HG03196 (cell line): ENCODE measurements around the gene TEX9.
A peak's percentile ranks its signal among the peaks of the same experiment; 100 is the strongest.
"Not testable (repeated sequence)": the region's sequence is repeated elsewhere in the genome, so short reads cannot be mapped to it uniquely, and the experiment has no call there.

ENCODE experiments used
- ATAC-seq: cut with Tn5 transposase; IDR thresholded peaks from one replicate; pipeline ENCODE4 v1.9.1; 2021; ENCODE audit not compliant: unreplicated experiment

Gene TEX9

DNA sequence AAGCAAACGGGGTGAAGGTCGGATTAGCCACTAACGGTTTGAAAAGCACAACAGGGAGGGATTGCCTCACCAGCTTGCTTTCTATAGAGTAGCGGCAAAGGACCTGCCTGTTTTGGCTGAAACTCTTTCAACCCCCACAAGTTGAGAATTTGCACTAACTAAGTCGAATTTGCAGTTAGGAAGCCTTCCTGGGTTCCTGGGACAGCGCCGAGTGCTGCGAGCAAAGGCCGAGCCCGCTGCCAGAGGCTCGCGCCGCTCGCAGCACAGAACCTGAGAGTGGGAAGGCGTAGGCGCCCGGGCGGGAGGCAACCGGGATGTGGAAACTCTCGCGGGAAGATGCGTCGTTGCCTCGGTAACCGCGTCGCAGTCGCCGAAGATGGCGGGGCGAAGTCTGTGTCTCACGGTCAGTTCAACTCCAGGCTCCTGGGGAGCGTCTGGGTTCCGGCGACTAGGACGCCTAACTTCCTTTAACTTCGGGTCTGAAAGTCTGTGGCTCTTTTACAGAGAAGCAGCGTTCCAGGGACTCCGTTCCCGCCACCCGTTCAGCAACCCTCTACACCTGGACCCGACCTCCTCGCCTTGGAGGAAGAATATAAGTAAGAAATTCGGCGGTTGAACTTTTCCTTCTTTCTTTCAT, at the start of gene TEX9:
Gene TEX9, plus strand, starts transcription at position 352 of the 637 bp plus-strand sequence. Its CDS starts 25 bp downstream, at position 377.
- ATAC-seq, result peak; percentile 92

DNA sequence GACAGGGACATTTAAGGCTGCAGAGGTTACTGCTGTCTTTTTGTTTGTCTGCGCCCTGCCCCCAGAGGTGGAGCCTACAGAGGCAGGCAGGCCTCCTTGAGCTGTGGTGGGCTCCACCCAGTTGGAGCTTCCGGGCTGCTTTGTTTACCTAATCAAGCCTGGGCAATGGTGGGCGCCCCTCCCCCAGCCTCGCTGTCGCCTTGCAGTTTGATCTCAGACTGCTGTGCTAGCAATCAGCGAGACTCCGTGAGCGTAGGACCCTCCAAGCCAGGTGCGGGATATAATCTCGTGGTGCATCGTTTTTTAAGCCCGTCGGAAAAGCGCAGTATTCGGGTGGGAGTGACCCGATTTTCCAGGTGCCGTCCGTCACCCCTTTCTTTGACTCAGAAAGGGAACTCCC, 48.7 kb upstream of the TEX9 start:
- not testable (repeated sequence) for ATAC-seq

DNA sequence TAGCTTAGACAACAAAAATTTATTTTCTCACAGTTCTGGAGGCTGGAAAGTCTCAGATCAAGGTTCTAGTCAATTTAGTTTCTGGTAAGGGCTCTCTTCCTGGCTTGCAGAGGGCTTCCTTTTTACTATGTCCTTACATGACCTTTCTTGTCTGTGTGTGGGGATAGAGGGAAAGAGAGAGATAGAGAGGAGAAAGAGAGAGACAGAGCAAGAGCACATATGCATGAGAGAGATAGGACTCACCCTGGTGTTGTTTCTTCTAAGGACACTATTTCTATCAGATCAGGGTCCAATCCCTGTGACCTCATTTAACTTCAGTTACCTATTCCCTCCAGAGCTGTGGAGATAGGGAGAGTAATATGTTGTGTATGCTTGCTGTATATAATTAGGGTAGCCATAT, 44.9 kb upstream of the TEX9 start:
- ATAC-seq, result no peak

DNA sequence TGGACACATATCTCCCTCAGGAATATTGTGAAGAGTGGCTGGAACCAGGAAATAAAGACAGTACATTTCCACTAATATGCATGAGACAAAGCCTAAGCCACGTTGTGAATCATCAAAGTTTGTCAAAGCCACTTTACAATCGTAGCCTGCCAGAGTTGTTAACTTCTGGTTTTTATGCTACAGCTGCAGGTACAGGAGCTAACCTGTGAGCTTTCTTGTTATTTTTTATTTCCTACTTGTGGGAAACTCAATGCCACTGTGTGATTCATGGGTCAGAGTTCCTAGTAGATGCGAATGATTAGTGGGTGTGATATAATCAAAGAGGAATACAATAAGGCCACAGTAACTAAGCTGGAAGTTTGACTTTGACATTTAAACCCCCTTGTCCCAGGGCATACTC, 44.4 kb upstream of the TEX9 start:
- no peak for ATAC-seq

DNA sequence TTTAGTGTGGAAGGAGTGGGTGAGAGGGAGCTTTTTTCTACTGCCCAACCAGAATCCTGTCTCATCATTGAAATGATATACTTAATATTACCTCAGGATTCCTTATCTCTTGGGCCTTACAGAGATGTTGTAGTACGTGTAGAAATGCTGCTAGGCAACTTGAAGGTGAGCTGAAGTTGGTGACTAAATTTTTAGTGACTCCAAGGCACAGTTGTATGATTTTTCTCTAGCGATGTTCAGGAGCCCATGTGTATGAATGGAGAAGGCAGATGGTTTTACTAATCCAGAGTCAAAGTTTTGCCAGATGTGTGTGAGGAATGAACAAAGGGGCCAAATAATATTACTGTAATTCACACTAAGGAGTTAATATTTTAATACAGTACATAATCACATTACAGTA, 42.8 kb upstream of the TEX9 start:
- ATAC-seq, result no peak

DNA sequence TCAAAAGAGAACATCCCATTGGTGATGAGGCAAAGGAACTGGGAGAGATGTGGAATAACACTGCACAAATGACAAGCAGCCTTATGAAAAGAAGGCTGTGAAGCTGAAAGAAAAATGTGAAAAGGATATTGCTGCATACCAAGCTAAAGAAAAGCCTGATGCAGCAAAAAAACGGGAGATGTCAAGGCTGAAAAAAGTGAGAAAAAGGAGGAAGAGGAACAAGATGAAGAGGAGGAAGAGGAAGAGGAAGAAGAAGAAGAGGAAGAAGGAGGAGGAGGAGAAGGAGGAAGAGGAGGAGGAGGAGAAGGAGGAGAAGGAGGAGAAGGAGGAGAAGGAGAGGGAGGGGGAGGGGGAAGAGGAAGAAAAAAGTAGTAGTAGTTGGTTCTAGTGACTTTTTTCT, 41.8 kb upstream of the TEX9 start:
- no peak for ATAC-seq

DNA sequence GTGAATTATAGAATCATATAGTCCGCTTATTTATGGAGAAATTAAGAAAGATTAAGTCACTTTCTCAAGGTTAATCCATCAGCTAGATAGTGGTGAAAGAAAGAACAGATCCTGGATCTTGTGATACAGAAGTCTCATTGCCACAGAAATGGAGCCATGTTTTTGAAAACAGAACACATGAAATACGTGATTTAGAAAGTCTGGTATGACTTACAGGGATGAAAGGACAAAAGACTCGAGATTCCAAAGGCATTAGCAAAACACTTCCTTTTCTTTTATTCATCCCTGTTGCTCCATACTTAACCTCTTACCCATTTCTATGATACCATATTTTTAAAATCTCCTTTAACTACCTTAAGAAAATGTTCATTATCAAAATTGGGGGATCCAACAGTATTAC, 40.0 kb upstream of the TEX9 start:
- no peak for ATAC-seq

DNA sequence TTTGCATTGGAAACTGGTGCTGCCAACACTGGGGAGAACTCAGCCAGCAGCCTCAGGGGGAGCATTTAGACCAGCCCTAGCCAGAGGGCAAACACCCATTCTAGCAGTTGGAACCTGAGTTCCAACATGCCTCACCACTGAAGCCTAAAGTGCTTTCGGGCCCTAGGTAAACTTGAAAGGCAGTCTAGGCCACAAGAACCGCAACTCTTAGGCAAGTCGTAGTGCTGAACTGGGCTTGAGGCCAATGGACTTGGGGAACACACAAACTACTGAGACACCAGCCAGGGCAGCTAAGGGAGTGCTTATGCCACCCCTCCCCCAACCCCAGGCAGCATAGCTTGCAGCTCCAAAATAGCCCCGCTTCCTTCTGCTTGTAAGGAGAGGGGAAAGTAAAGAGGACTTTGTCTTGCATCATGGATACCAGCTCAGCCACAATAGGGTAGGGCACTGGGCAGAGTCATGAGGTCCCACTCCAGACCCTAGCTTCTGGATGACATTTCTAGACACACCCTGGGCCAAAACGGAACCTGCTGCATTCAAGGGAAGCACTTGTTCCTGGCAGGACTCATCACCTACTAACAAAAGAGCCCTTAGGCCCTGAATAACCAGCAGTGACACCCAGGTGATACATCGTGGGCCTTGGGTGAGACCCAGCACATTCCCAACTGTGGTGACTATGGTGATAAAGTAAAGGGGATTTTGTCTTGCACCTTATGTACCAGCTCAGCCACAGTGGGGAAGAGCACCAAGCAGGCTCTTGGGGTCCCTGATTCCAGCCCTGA, 37.3 kb upstream of the TEX9 start:
- ATAC-seq, result no peak

DNA sequence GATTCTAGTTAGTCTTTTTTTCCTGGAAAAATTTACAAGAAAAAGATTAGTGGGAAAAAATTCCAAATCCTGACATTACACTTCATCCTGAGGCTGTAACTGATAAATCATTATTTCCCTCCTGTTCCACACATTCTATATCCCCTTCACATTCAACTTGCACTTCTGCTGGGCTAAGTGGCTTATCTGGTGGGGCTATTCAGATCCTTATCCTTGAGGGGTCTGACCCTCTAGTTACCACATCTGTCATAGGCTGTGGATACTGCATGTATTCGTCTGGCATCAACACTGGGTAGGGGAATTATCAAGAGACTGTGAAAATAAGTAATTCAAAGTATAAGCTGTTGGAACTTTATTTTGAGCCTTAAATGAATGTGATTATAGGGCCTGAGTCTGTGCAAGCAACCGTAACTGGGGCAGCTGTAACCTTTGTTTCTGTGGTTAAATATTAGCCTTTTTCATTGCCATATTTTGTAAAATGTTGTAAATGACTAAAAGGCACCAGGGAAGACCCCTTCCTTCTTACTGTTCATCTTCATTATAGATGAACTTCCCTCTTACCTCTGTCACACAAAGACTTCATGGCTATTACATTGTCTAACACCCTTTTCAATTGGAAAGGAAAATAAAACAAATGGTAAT, 28.0 kb upstream of the TEX9 start:
- no peak for ATAC-seq

DNA sequence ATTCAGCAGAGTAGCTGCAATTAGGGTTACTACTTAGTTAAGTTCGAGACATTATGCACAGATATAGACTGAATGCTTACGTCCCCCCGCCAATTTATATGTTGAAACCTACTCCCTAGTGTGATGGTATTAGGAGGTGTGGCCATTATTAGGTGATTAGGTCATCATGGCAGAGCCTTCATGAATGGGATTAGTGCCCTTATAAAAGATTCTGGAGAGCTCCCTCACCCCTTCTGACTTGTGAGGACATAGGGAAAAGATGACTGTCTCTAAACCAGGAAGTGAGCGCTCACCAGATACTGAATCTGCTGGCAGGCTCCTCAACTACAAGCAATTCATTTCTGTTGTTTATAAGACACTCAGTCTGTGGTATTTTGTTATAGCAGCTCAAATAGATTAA, 25.6 kb upstream of the TEX9 start:
- no peak for ATAC-seq

DNA sequence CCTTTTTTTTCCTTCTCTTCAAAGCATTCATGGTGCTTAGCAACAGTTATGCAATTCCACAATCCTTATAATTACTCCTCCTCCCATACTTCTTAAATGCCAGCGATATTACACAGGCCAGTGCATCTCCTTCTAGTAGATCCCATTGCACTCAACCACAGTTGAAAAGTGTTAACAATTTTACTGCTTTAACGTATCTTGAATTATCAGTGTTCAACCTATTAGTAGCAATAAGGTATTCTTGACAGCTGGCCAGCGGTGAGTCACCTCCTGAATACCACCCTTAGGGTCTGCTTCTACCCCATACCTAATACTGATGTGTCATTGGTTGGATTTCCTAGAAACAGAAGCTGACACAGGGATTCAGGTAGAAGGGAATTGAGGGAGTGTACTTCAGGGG, 24.0 kb upstream of the TEX9 start:
- no peak for ATAC-seq

DNA sequence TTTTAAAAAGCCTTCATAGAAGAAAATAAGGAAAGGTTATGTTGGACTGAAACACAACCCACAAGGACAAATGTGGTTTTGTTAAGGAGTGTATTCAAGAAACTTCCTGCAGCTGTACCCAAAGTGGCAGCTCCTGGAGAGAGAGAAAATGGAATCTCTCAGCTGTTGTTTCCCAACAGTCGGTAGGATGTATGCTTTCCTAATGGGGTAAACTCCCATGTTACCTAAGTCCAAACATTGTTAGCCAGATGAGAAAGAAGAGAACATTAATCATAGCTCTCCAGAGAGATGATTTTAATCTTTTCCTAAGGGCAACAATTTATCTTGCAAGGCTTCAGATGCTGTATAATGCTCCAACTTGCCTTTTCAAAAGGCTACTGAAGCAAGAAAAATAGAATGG, 22.6 kb upstream of the TEX9 start:
- ATAC-seq, result no peak

DNA sequence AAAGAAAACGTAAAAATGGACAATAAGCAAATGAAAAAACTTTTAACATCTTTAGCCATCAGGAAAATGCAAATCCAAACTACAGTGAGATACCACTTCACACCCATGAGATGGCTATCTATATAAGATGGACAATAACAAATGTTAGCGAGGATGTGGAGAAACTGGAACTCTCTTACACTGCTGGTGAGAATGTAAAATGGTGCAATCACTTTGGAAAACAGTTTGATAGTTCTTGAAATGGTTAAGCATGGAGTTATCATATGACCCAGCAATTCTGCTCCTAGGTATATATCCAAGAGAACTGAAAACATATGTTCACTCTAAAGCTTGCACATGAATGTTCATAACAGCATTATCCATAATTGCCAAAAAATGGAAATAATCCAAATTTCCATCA, 21.3 kb upstream of the TEX9 start:
- no peak for ATAC-seq

DNA sequence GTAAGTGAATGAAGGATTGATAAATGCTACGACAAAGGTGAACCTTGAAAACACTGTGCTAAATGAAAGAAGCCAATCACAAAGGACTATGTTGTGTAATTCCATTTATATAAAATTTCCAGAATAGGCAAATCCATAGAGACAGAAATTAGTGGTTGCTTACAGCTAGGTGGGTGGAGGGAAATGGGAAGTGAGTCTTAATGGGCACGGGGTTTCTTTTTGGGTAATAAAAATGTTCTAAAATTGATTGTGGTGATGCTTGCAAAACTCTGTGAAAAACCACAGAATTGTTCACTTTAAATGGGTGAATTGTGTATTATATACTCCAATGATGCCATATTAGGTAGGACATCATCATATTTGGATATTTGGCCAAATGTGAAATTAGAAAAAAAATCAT, 20.9 kb upstream of the TEX9 start:
- ATAC-seq, result no peak

DNA sequence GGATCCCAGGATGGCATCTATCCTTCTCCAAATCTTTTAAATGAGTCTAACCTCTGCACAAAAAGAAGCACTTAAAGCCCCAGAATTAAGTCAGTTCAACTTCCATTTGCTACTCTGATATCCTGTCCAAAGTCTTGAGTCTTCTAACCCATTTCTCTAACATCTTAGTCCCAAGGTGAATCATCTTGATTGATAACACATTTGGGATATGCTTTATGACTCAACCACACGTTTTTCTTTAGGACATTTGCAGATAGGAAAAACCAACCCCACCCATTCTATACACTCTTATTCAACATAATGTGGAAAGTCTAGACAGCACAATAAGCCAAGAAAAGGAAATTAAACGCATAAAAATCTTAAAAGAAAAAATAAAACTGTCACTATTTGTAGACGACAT, 18.8 kb upstream of the TEX9 start:
- ATAC-seq, result no peak

DNA sequence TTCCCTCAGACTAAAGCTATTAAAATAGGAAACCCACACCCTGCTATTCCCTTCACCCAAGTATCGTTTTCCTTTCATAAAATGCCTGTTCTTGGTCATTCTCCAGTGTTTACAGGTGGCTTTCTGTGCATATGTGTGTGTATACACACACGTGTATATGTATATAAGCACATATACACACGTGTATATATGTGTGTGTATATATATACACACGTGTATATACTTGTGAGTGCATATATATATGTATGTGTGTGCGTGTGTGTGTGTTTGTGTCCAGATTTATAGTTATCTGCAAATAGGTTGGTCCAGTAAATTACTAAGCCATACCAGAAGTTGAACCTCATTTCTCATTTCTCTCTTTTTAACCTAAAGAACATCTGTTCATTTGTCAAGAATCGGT, 15.7 kb upstream of the TEX9 start:
- ATAC-seq, result no peak

DNA sequence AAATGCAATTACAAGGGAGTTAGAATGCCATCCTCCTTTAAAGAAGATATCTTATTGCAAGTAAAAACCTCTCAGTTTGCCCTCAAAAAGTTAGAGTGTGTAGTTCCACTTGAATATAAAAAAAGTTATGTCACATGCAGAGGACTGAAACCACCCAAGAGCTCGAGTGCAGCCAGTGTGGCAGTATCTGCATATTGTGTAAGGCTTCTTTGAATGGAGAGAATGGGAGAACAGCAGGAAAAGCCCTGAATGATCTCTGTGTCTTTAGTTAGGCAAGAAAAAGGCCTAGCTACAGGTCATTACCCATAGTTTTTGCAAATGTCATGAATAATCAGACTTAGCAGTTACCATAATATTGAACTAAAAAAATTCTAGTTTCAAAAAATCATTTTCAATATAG, 13.9 kb upstream of the TEX9 start:
- no peak for ATAC-seq

DNA sequence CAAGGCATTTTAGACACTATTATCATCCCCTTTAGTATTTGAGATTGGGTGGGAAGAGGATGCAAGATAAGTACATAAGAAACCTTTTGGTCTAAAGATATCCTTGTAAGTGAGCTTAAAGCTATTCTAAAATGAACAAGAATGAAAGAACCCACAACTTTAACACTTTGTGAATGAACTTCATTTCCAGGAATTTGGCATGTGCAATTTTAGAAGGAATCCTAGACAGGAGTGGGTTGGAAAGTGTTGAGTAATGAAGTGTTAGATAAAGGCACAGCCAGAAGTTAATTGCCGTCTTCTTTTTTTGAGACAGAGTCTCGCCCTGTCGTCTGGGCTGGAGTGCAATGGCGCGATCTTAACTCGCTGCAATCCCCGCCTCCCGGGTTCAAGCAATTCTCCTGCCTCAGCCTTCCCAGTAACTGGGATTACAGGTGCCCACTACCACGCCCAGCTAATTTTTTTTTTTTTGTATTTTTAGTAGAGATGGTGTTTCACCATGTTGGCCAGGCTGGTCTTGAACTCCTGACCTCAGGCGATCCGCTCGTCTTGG, 13.2 kb upstream of the TEX9 start:
- ATAC-seq, result no peak

DNA sequence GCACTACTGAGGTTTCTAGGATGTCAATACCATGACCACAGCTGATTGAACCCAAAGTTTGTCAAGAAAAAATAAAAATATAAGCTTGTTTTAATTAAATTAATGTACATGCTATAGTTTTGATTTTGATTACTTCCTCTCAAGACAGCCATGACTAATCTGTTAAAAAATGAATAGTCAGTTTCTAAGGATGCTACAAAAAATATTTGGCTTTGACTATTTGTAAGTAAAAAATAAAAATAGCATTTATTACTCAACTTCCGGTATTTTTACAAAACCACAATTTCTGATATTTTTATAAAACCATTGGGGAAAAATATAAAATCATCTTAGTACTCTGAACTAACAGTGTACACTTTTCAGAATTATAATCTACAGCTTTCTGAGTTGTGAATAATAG, 12.1 kb upstream of the TEX9 start:
- ATAC-seq, result no peak

DNA sequence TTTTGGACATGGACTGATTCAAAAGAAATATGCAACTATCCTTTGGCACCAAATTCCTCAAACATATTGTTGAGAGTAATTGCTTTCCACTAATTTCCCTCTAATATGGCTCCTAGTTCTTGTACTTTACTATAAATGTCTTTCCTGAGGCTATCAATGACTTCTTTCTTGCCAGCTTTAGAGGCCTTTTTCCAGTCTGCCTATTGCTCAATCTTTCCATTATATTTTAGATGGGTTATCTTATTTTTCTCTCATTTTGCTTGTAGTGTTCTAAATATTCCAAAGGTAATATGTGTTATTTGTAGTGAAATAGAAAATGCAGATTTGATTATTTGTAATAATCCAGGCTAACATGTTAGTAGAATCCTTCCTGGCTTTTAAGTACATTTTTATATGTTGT, 11.5 kb upstream of the TEX9 start:
- ATAC-seq, result no peak

DNA sequence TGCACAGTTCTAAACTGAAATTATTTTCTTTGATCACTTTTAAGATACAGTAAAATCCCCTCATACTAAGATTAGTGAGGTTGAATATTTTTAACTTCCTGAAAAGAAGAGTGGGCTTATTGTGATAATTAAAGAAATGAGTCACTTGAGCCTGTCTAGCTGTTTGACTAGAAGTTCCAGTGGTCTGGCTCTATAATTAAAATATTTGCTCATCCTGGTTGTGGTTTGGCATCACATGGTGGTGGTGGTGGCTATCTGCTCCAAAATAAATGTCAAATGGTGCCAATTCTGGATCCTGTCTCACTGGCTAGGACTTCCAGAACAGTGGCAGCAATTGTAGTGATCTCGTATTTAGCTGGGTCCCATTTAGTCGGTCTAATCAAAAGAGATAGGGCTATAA, 8.6 kb upstream of the TEX9 start:
- peak; percentile 59 for ATAC-seq

DNA sequence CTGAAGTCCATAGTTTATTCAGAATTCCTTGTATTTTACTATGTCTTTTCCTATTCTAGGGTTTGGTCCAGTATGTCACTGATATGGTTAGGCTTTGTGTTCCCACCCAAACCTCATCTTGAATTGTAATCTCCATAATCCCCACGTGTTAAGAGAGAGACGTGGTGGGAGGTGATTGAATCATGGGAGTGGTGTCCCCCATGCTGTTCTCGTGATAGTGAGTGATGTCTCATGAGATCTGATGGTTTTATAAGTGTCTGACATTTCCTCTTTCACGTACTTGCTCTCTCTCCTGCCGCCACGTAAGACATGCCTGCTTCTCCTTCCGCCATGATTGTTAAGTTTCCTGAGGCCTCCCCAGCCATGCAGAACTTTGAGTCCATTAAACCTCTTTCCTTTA, 6.6 kb upstream of the TEX9 start:
- ATAC-seq, result no peak
